CD14-positive monocyte (primary cell): Measurements from ENCODE around the gene MEIOSIN. TPM values are rescaled to one million over a fixed set of nuclear protein-coding genes. Genes with fewer than 3 reads are reported as not detected.

Experiments
- DNase-seq, 3 donors: peaks; one replicate each; pipeline ENCODE4 v3.0.0-alpha.2; 2011 to 2022
- H2AFZ ChIP-seq: 2 replicates; pipeline ENCODE4 v1.6.0; 2012; ENCODE audit warnings: mild to moderate bottlenecking, low read depth, low read length, inconsistent platforms; ENCODE audit not compliant: insufficient read depth, poor library complexity, severe bottlenecking
- H3K27ac ChIP-seq, 2 donors: 1 replicate in 1 of 2; 2 replicates in 1 of 2; pipeline ENCODE4 v1.5.1; 2012 to 2013; ENCODE audit warnings: low read length in 2 of 2, control low read depth in 1 of 2, inconsistent platforms in 1 of 2, low read depth in 1 of 2, mild to moderate bottlenecking in 1 of 2
- H3K27me3 ChIP-seq, 2 donors: one replicate each; pipeline versions ENCODE4 v1.6.0 to v1.6.1; 2011 to 2013; ENCODE audit warnings: low read length in 2 of 2; ENCODE audit not compliant: control insufficient read depth in 2 of 2, insufficient read depth in 2 of 2
- H3K36me3 ChIP-seq, 2 donors: replicated peaks in 1 of 2; 1 replicate in 1 of 2; 2 replicates in 1 of 2; pipeline versions ENCODE4 v1.5.1 to v1.6.1; 2012 to 2013; ENCODE audit warnings: low read length in 2 of 2, control low read depth in 1 of 2, inconsistent platforms in 1 of 2, mild to moderate bottlenecking in 1 of 2; ENCODE audit not compliant: insufficient read depth in 2 of 2, control insufficient read depth in 1 of 2
- H3K4me1 ChIP-seq, 2 donors: 1 replicate in 1 of 2; 2 replicates in 1 of 2; pipeline versions ENCODE4 v1.5.1 to v1.6.1; 2012 to 2013; ENCODE audit warnings: low read length in 2 of 2, control low read depth in 1 of 2, inconsistent platforms in 1 of 2, mild to moderate bottlenecking in 1 of 2, moderate library complexity in 1 of 2; ENCODE audit not compliant: insufficient read depth in 2 of 2, control insufficient read depth in 1 of 2
- H3K4me2 ChIP-seq: replicated peaks from 2 replicates; pipeline ENCODE3; 2012; ENCODE audit warnings: low read length, moderate library complexity, mild to moderate bottlenecking; ENCODE audit not compliant: poor library complexity, severe bottlenecking; ENCODE audit errors: extremely low read depth
- H3K4me3 ChIP-seq, 3 experiments: fragments of 200-600 bp in 1 of 3; sonication (generic) in 1 of 3; replicated peaks in 1 of 3; 1 replicate in 2 of 3; 2 replicates in 1 of 3; pipeline ENCODE4 v1.5.1; 2011 to 2013; ENCODE audit warnings: low read length in 3 of 3, mild to moderate bottlenecking in 3 of 3, control low read depth in 2 of 3, low read depth in 2 of 3, inconsistent platforms in 1 of 3, moderate library complexity in 1 of 3
- H3K79me2 ChIP-seq: 2 replicates; pipeline ENCODE4 v1.6.0; 2012; ENCODE audit warnings: mild to moderate bottlenecking, control low read depth, inconsistent platforms, low read length, moderate library complexity; ENCODE audit not compliant: insufficient read depth
- H3K9ac ChIP-seq: 2 replicates; pipeline ENCODE4 v1.6.0; 2017; ENCODE audit warnings: low read length, mild to moderate bottlenecking; ENCODE audit not compliant: insufficient read depth, poor library complexity, severe bottlenecking
- H3K9me3 ChIP-seq, 2 donors: replicated peaks in 1 of 2; 1 replicate in 1 of 2; 2 replicates in 1 of 2; pipeline versions ENCODE4 v1.5.1 to v1.6.1; 2012 to 2013; ENCODE audit warnings: low read length in 2 of 2, control low read depth in 1 of 2; ENCODE audit not compliant: control insufficient read depth in 1 of 2, insufficient read depth in 1 of 2
- H4K20me1 ChIP-seq: 2 replicates; pipeline ENCODE4 v1.6.0; 2012; ENCODE audit warnings: mild to moderate bottlenecking, low read length, control low read depth, moderate library complexity; ENCODE audit not compliant: insufficient read depth
- H3K27ac Mint-ChIP-seq, 7 donors: one replicate each; pipeline ENCODE4 v1.8.0; 2020; ENCODE audit warnings: mild to moderate bottlenecking in 7 of 7, mixed read lengths in 7 of 7, moderate library complexity in 6 of 7, inconsistent platforms in 2 of 7
- H3K27me3 Mint-ChIP-seq, 3 donors: one replicate each; pipeline ENCODE4 v1.8.0; 2021 to 2022; ENCODE audit warnings: low read depth in 3 of 3, mild to moderate bottlenecking in 3 of 3, mixed read lengths in 3 of 3, moderate library complexity in 3 of 3, inconsistent platforms in 1 of 3
- H3K36me3 Mint-ChIP-seq, 2 donors: one replicate each; pipeline ENCODE4 v1.8.0; 2020; ENCODE audit warnings: mixed read lengths in 2 of 2, inconsistent platforms in 1 of 2, mild to moderate bottlenecking in 1 of 2
- H3K4me1 Mint-ChIP-seq: one replicate; pipeline ENCODE4 v1.8.0; 2020; ENCODE audit warnings: mild to moderate bottlenecking, mixed read lengths
- H3K4me3 Mint-ChIP-seq, 2 donors: one replicate each; pipeline ENCODE4 v1.8.0; 2020; ENCODE audit warnings: mild to moderate bottlenecking in 2 of 2, mixed read lengths in 2 of 2, moderate library complexity in 1 of 2
- H3K9me3 Mint-ChIP-seq, 7 donors: one replicate each; pipeline ENCODE4 v1.8.0; 2020 to 2022; ENCODE audit warnings: mixed read lengths in 7 of 7, mild to moderate bottlenecking in 6 of 7, moderate library complexity in 6 of 7, inconsistent platforms in 2 of 7
- WGBS: methylation state at CpG from one replicate; pipeline ENCODE4 v1.1.5; 2013; ENCODE audit warnings: missing lambda C conversion rate; ENCODE audit not compliant: insufficient coverage; 5-methylcytosine and 5-hydroxymethylcytosine counted together
- intact Hi-C, 2 donors: fragments of 100-400 bp; cut with micrococcal nuclease; formaldehyde crosslinking; loops; one replicate each; pipeline versions ENCODE4 v1.15.0 to v1.15.1; 2023
- polyA plus RNA-seq, 3 donors: library from polyadenylated mRNA; depleted of rRNA in 1 of 3; unstranded in 2 of 3; stranded (reverse) in 1 of 3; fragments of 300-500 nt in 2 of 3; fragments of >200 nt in 1 of 3; fragmentation: Illumina TruSeq in 2 of 3; gene quantifications; 1 replicate in 2 of 3; 2 replicates in 1 of 3; pipeline ENCODE4 v1.2.3, GENCODE V29; 2012 to 2021
- TF ChIP-seq, protein P1 (sequence below): fragments of 200-600 bp; IDR thresholded peaks from one replicate; pipeline ENCODE4 v1.8.0; 2022; ENCODE audit warnings: antibody characterized with exemption, mild to moderate bottlenecking

MEIOSIN gene
- polyA plus RNA-seq, 3 donors: not detected

- Histone ChIP-seq H3K4me1 (peaks cover 11 to 21% of the 10 kb centered on the region in 2 donors), H3K4me2 (no peak overlapping the region), H3K79me2 (no peaks in the 10 kb centered on the region), H2AFZ (no peak overlapping the region), H3K27ac (no peak overlapping the region), H3K9ac (no peak overlapping the region), H3K9me3 (peaks cover 13 to 28% of the 10 kb centered on the region in 2 donors), H4K20me1 (peaks cover 73% of the 10 kb centered on the region), H3K4me3 (no peak overlapping the region), H3K36me3 (no peaks in the 10 kb centered on the region), H3K27me3 (peaks cover 49 to 91% of the 10 kb centered on the region in 2 donors)
- Mint-ChIP-seq H3K4me1 (peaks cover 18% of the 10 kb centered on the region), H3K4me3 (peak overlapping the region in 1 of 2 donors; percentile 94), H3K27ac (no peak overlapping the region), H3K36me3 (peaks cover 7 to 14% of the 10 kb centered on the region in 2 donors), H3K27me3 (peaks cover 85 to 100% (median 88%) of the 10 kb centered on the region in 3 donors), H3K9me3 (peaks cover 0 to 35% (median 21%) of the 10 kb centered on the region in 7 donors)
- TF ChIP-seq, protein P1, sequence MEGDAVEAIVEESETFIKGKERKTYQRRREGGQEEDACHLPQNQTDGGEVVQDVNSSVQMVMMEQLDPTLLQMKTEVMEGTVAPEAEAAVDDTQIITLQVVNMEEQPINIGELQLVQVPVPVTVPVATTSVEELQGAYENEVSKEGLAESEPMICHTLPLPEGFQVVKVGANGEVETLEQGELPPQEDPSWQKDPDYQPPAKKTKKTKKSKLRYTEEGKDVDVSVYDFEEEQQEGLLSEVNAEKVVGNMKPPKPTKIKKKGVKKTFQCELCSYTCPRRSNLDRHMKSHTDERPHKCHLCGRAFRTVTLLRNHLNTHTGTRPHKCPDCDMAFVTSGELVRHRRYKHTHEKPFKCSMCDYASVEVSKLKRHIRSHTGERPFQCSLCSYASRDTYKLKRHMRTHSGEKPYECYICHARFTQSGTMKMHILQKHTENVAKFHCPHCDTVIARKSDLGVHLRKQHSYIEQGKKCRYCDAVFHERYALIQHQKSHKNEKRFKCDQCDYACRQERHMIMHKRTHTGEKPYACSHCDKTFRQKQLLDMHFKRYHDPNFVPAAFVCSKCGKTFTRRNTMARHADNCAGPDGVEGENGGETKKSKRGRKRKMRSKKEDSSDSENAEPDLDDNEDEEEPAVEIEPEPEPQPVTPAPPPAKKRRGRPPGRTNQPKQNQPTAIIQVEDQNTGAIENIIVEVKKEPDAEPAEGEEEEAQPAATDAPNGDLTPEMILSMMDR: no peak
- 97% methylated on average over 34 of the region's 34 CpGs for WGBS
- DNase-seq: no peak
- intact Hi-C loops: no loop called here
Measured at GRCh38 chr19:45777395-45777961, 44.2 kb downstream of the MEIOSIN start.

- peaks cover 7 to 14% of the 10 kb centered on the region in 2 donors for H3K36me3 Mint-ChIP-seq
- peaks cover 13 to 23% of the 10 kb centered on the region in 2 donors for H3K9me3 ChIP-seq
- H3K4me1 Mint-ChIP-seq: peaks cover 18% of the 10 kb centered on the region
- no peaks in the 10 kb centered on the region for H3K36me3 ChIP-seq
- no peak overlapping the region for H3K9ac ChIP-seq
- H3K4me1 ChIP-seq: peaks cover 11 to 21% of the 10 kb centered on the region in 2 donors
- no peaks in the 10 kb centered on the region for H3K79me2 ChIP-seq
- H3K27ac ChIP-seq: no peak overlapping the region
- H3K27me3 Mint-ChIP-seq: peaks cover 84 to 100% (median 88%) of the 10 kb centered on the region in 3 donors
- TF ChIP-seq, protein P1: no peak
- peaks cover 0 to 35% (median 21%) of the 10 kb centered on the region in 7 donors for H3K9me3 Mint-ChIP-seq
- no peak overlapping the region for H3K4me2 ChIP-seq
- no peak overlapping the region for H2AFZ ChIP-seq
- no peak overlapping the region for H3K4me3 ChIP-seq
- peak overlapping the region in 1 of 2 donors; percentile 94 for H3K4me3 Mint-ChIP-seq
- 98% methylated on average over 24 of the region's 28 CpGs for WGBS
- intact Hi-C loops: no loop called here
- peaks cover 73% of the 10 kb centered on the region for H4K20me1 ChIP-seq
- no peak for DNase-seq
- no peak overlapping the region for H3K27ac Mint-ChIP-seq
- H3K27me3 ChIP-seq: peaks cover 42 to 91% of the 10 kb centered on the region in 2 donors
Measured at GRCh38 chr19:45778010-45778661, 44.9 kb downstream of the MEIOSIN start.
